Panc1 (cell line): Measurements from ENCODE around the gene WWOX.

Source experiments
- CTCF ChIP-seq: fragments of 450-650 bp; IDR thresholded peaks from 2 replicates; pipeline ENCODE4 v1.5.1; 2017; ENCODE audit warnings: mild to moderate bottlenecking
- POLR2AphosphoS5 ChIP-seq: IDR thresholded peaks from 2 replicates; pipeline ENCODE4 v1.6.1; 2012; ENCODE audit warnings: mild to moderate bottlenecking, low read depth, low read length, moderate library complexity
- REST ChIP-seq, 2 experiments: IDR thresholded peaks; 2 replicates each; pipeline ENCODE4 v1.6.1; 2011 to 2012; ENCODE audit warnings: low read depth in 2 of 2, control low read depth in 1 of 2, low read length in 1 of 2, mild to moderate bottlenecking in 1 of 2, moderate library complexity in 1 of 2; ENCODE audit not compliant: insufficient read depth in 1 of 2
- SIN3A ChIP-seq: IDR thresholded peaks from 2 replicates; pipeline ENCODE4 v1.6.1; 2012; ENCODE audit warnings: low read depth, mild to moderate bottlenecking, low read length, moderate library complexity, borderline replicate concordance; ENCODE audit not compliant: insufficient read depth
- TCF7L2 ChIP-seq: IDR thresholded peaks from 2 replicates; pipeline ENCODE4 v1.6.1; 2011; ENCODE audit warnings: mild to moderate bottlenecking, low read depth, low read length, inconsistent platforms

- no peak for TF ChIP-seq CTCF
- TF ChIP-seq POLR2AphosphoS5, result no peak
- TF ChIP-seq REST (IDR thresholded peaks at IDR 0.05; ENCODE audit: insufficient read depth in 1 of 2, low read depth in 2 of 2, low read length in 1 of 2), result no peak
- TF ChIP-seq TCF7L2, result no peak
- TF ChIP-seq SIN3A, result no peak
Measured at GRCh38 chr16:78264642-78265041, 165.2 kb downstream of the WWOX start.
